ENCODE data around the gene RNF186.
"Not testable (repeated sequence)": the region's sequence is repeated elsewhere in the genome, so short reads cannot be mapped to it uniquely, and the experiment has no call there.

The RNF186 gene

GRCh38 chr1:19824036-19824435 lies 9.0 kb upstream of the RNF186 start:
- no peak for DNase-seq

GRCh38 chr1:19819701-19820100 lies 4.6 kb upstream of the RNF186 start:
- no peak for DNase-seq

GRCh38 chr1:19818324-19818723 lies 3.2 kb upstream of the RNF186 start:
- DNase-seq, result no peak

- no peak for DNase-seq
Observed at GRCh38 chr1:19817160-19817559, 2.1 kb upstream of the RNF186 start.

- not testable (repeated sequence) for DNase-seq
Observed at GRCh38 chr1:19816737-19817086, 1.6 kb upstream of the RNF186 start.

GRCh38 chr1:19815801-19816736 lies 986 bp upstream of the RNF186 start:
- DNase-seq, result peak; percentile 90

- no peak for DNase-seq
Observed at GRCh38 chr1:19814244-19814661, 830 bp downstream of the RNF186 start.

- no peak for DNase-seq
Observed at GRCh38 chr1:19813643-19813960, 1.5 kb downstream of the RNF186 start.

GRCh38 chr1:19812875-19813642 lies 2.0 kb downstream of the RNF186 start:
- no peak for DNase-seq

- no peak for DNase-seq
Observed at GRCh38 chr1:19811206-19811851, 3.8 kb downstream of the RNF186 start.

- DNase-seq, result no peak
Observed at GRCh38 chr1:19809044-19809750, 5.9 kb downstream of the RNF186 start.

GRCh38 chr1:19808351-19808750 lies 6.7 kb downstream of the RNF186 start:
- DNase-seq, result no peak

- DNase-seq, result no peak
Observed at GRCh38 chr1:19804831-19805251, 10.2 kb downstream of the RNF186 start.

- DNase-seq, result no peak
Observed at GRCh38 chr1:19802269-19802668, 12.8 kb downstream of the RNF186 start.

- no peak for DNase-seq
Observed at GRCh38 chr1:19800076-19800804, 14.8 kb downstream of the RNF186 start.

- DNase-seq, result no peak
Observed at GRCh38 chr1:19799230-19800075, 15.6 kb downstream of the RNF186 start, which contains the start of gene TMCO4. Gene TMCO4 (minus strand): TSS chr1:19799916. CDS start chr1:19780758, 19,158 bp downstream.

GRCh38 chr1:19798486-19799229 lies 16.4 kb downstream of the RNF186 start:
- DNase-seq, result no peak

- no peak for DNase-seq
Observed at GRCh38 chr1:19797827-19798226, 17.3 kb downstream of the RNF186 start.

- DNase-seq, result no peak
Observed at GRCh38 chr1:19794583-19794982, 20.5 kb downstream of the RNF186 start.

GRCh38 chr1:19793360-19794046 lies 21.6 kb downstream of the RNF186 start:
- no peak for DNase-seq
